Measurements from ENCODE around the gene TCERG1L.

TCERG1L gene

DNA sequence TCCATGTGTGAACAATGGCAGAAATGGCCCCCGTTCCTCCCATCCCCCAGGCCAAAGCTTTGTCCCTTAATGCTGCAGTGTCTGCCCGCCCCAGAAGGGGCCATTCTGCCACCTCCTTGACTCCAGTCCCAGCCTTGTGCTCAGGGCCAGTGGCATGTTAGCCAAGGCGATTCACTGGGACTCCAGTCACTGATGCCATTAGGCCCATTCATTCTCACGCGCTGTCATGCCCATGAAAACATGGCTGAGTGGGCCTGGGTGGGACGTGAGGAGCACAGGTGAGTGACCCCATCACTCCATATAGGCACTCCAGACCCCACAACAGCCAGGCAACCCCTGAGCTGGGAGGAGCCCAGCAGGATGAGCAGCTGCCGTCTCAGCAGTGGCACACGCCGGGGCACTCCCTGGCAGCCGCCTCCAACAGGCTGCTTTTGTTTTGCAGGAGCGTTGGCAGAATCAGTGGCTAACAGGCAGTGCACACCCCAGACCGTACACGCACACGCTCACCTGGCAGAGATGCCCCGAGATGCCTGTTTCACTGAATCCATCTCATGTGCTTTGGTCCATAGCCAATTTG is 79.5 kb downstream of the TCERG1L start:
- TF ChIP-seq, protein P1, sequence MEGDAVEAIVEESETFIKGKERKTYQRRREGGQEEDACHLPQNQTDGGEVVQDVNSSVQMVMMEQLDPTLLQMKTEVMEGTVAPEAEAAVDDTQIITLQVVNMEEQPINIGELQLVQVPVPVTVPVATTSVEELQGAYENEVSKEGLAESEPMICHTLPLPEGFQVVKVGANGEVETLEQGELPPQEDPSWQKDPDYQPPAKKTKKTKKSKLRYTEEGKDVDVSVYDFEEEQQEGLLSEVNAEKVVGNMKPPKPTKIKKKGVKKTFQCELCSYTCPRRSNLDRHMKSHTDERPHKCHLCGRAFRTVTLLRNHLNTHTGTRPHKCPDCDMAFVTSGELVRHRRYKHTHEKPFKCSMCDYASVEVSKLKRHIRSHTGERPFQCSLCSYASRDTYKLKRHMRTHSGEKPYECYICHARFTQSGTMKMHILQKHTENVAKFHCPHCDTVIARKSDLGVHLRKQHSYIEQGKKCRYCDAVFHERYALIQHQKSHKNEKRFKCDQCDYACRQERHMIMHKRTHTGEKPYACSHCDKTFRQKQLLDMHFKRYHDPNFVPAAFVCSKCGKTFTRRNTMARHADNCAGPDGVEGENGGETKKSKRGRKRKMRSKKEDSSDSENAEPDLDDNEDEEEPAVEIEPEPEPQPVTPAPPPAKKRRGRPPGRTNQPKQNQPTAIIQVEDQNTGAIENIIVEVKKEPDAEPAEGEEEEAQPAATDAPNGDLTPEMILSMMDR (IDR thresholded peaks at IDR 0.05; ENCODE audit: insufficient read depth, low read length, missing control alignments): no peak
- CTCF ChIA-PET: no interaction called here
- no peak for DNase-seq (ENCODE audit: low read depth, low spot score)
- POLR2A ChIA-PET: no interaction called here
- no peak overlapping the region for H3K4me3 ChIP-seq (ENCODE audit: low read depth, low read length)

DNA sequence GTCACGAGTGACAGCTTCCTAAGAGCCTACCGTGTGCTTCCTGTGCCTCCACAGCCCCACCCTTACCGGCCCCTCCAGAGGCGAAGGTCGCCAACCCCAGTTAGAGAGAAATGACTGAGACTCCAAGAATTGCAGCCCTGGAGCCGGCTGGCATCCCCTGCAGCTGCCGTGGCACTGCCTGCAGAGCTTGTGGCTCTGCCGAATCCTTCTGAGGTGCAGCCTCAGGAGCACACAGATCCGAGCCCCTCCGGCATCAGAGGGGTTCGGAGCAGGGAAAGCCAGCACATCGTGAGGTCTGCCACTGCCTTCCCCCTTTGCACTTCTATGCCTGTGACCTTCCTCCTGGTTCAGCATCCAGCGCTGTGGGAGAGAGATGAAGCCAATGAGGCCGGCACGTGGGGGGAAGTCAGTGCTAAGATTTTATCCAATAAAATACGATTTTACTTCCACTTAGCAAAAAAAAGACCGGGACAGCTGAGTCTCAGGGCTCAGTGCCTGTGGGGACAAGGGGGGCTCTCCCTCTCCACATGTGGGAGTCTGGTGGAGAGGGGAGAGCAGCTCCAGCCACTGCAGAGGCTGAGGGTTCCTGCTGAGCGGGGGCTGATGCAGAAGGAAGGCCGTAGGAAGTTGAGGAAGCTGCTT is 80.1 kb downstream of the TCERG1L start:
- POLR2A ChIA-PET: no interaction called here
- H3K4me3 ChIP-seq (ENCODE audit: low read depth, low read length): no peak overlapping the region
- DNase-seq (ENCODE audit: low read depth, low spot score): no peak
- CTCF ChIA-PET: no interaction called here
- TF ChIP-seq, protein P1 (IDR thresholded peaks at IDR 0.05; ENCODE audit: insufficient read depth, low read length, missing control alignments): no peak

DNA sequence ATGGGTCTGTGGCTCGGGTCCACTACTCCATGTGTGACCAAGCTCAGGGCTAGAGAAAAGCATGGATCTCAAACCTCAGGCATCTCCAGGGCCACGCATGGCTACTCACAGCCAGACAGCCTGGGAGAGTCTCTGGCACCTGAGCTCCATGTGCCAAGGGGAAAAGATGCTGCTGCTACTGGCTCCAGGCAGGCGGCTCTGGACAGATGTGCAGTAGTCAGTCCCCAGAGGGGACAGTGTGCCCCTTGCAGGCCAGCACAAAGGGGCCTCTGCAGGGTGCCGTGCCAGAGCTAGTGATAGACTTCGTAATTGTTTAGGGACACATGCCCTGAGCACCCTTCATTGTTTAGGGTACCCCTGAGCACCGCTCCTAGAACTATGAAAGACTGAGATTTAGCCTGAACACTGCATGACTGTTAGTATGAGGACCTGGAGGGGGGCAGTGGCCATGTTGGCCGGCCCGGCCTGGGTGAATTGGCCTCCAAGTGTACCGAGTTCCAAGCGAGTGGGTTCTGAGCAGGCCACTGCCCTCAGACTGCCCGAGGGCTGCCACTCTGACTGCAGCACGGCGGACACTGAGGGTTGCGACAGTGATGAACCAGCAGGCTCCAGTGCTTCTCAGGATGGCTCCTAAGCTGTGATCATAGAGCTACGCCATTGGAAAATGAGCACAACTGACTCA is 80.7 kb downstream of the TCERG1L start:
- POLR2A ChIA-PET: no interaction called here
- TF ChIP-seq, protein P1 (IDR thresholded peaks at IDR 0.05; ENCODE audit: insufficient read depth, low read length, missing control alignments): no peak
- H3K4me3 ChIP-seq (ENCODE audit: low read depth, low read length): no peak overlapping the region
- DNase-seq (ENCODE audit: low read depth, low spot score): no peak
- CTCF ChIA-PET: no interaction called here

DNA sequence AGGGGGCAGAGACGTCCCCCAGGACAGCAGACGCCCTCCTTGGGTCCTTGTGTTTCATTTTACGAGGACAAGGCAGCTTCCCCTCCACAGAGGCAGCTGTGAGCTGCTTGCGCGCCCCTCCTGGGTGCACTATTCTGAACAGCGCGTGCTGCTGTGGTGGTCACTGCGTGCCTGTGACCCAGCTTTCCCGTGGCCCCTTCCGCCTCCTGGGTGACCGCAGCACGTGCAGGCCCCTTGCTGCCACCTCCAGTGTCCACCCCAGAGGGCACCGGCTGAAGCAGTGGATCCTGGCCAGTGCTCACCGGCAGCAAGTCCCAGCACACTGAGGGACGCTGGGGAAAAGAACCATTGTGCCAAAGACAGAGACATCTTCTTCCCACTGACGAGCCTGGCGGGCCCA is 81.4 kb downstream of the TCERG1L start:
- POLR2A ChIA-PET: no interaction called here
- no peak for DNase-seq (ENCODE audit: low read depth, low spot score)

DNA sequence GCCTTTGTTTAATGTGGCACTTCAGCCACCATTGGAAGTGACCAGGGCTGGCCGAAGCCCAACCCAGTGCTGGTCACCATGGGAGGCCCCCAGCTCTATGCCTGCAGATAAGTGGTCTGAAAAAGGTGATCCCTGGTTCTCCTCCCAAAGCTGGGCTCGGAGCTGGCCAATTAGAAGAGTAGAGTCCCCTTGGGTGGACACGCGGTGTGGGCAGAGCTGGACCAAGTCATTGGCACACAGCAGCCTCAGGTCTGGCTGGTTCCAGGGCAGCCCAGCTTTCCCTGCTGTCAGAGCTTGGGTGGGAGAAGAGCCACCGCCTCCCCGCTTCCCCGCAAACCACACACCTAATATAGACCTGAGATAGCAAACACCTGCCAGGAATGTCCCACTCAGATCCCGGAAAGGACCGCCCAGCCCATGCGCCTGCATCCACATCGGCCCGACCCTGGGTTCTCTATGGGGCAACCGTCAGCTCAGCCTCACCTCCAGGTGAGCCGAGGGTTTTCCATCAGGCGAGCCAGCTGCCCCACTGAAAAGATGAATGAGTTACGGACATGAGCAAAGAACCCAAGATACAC is 84.3 kb downstream of the TCERG1L start:
- no peak for DNase-seq (ENCODE audit: low read depth, low spot score)
- no peak overlapping the region for H3K4me3 ChIP-seq (ENCODE audit: low read depth, low read length)
- ChIA-PET POLR2A (no interaction called here), CTCF (no interaction called here)
- TF ChIP-seq, protein P1 (IDR thresholded peaks at IDR 0.05; ENCODE audit: insufficient read depth, low read length, missing control alignments): no peak

More for the DNA sequence above, 81.4 kb downstream of the TCERG1L start:
- CTCF ChIA-PET: no interaction called here
- no peak overlapping the region for H3K4me3 ChIP-seq (ENCODE audit: low read depth, low read length)
- TF ChIP-seq, protein P1 (IDR thresholded peaks at IDR 0.05; ENCODE audit: insufficient read depth, low read length, missing control alignments): no peak

DNA sequence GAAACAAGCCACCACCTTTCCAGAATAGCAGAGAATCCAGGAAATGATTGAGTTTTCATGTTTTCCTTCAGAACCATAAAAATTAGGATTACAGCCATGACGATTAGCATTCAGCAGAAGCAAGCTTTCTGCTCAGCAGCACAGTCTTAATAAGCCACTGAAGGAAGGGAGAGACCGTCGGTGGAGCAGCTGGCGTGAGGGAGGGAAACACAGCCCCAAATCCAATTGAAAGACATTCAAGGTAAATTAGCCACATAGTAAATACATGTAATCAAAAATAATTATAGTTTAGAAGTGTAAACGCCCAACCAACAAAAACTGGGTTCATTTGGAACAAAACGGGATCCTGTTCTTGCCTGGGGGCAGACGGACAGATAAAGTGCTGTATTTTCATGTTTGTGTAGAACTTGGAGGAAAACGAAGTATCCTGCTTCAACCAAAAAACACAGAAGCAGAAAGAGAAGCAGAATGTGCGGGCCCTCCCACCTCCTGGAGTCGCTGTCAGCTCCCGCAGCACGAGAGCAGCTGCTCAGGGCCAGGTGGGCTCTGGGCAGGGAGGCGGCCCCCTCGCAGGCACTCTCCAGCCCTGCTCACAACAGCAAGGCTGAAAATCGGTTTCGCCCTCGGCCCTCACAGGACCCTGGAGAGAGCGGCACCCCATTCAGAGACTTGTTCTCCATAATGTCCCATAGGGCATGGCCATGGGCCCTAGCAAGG is 84.9 kb downstream of the TCERG1L start:
- ChIA-PET POLR2A (no interaction called here), CTCF (no interaction called here)
- TF ChIP-seq, protein P1 (IDR thresholded peaks at IDR 0.05; ENCODE audit: insufficient read depth, low read length, missing control alignments): no peak
- no peak for DNase-seq (ENCODE audit: low read depth, low spot score)
- H3K4me3 ChIP-seq (ENCODE audit: low read depth, low read length): no peak overlapping the region

All from AG04449 (cell line).